RWPE2 (cell line): ENCODE measurements around the gene PHRF1.

ENCODE experiments used
- ATAC-seq: fragments of 200-7000 bp; cut with Tn5 transposase; 3 replicates; pipeline ENCODE4 v1.9.1; 2021; ENCODE audit warnings: low read depth
- DNase-seq: peaks from one replicate; pipeline ENCODE4 v3.0.0-alpha.2; 2020; ENCODE audit warnings: low spot score
- H3K27ac ChIP-seq: fragments of 450-650 bp; 2 replicates; pipeline ENCODE4 v1.5.1; 2017; ENCODE audit warnings: mild to moderate bottlenecking; ENCODE audit not compliant: poor library complexity, severe bottlenecking
- H3K27me3 ChIP-seq: fragments of 250-450 bp; sonication (Bioruptor Pico); 2 replicates; pipeline ENCODE4 v1.5.1; 2021; ENCODE audit warnings: mild to moderate bottlenecking, moderate library complexity; ENCODE audit not compliant: insufficient read depth, poor library complexity, severe bottlenecking
- H3K36me3 ChIP-seq: fragments of 250-450 bp; sonication (Bioruptor Pico); 2 replicates; pipeline ENCODE4 v1.5.1; 2020; ENCODE audit warnings: low read depth, mild to moderate bottlenecking, moderate library complexity
- H3K4me1 ChIP-seq: fragments of 250-450 bp; sonication (Bioruptor Pico); 2 replicates; pipeline ENCODE4 v1.5.1; 2021; ENCODE audit warnings: mild to moderate bottlenecking, moderate library complexity; ENCODE audit not compliant: insufficient read depth, poor library complexity, severe bottlenecking
- H3K4me3 ChIP-seq: fragments of 250-450 bp; sonication (Bioruptor Pico); 2 replicates; pipeline ENCODE4 v1.5.1; 2021; ENCODE audit warnings: mild to moderate bottlenecking, moderate library complexity; ENCODE audit not compliant: severe bottlenecking
- H3K9me3 ChIP-seq: fragments of 250-450 bp; sonication (Bioruptor Pico); 2 replicates; pipeline ENCODE4 v1.5.1; 2021; ENCODE audit warnings: mild to moderate bottlenecking, moderate library complexity; ENCODE audit not compliant: severe bottlenecking
- TF ChIP-seq, protein P1 (sequence below): fragments of 450-650 bp; IDR thresholded peaks from one replicate; pipeline ENCODE4 v1.5.1; 2017; ENCODE audit warnings: mild to moderate bottlenecking, moderate library complexity; ENCODE audit not compliant: poor library complexity, severe bottlenecking

The PHRF1 gene

DNA sequence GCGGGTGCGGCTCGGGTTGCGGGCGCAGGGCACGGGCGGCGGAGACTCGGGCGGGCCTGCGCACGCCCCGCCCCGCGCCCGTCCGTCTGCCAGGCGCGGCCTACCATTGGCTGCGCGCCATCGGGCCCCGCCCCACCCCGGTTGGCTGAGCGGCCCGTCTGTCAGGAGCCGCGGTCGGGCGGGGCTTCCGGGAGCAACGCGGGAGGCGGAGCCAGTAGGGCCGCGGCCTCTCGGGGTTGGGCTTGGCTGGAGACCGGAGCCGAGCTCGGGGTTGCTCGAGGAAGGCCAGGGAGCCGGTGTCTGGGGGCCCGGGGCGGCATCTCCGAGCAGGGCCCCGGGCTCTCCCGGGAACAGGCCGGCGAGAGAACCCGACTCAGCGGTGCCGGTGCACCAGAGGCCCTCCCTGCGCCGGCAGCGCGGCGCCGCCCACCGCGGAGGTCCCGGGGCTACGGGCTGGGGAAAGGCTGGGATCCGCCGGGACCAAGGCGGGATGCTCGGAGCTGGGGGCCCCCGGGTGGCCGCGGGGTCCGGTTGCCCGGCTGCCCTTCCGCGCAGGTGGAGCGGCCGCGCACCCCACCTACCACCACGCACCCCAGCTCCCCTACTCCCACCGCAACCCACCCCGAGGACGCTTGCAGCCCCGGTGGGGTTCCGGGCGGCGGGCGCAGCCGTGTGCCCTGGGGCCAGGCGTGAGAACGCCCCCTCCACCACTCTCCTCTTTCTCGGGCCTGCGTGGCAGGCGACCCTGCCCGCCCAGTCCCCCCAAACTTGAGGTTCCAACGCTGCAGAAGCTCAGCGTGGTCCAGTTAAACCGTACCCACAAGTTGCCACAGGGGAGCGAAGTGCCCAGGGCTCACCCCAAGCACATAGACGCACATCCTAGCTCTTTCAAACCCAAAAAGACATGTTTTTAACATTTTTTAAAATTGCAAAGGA lies 40.5 kb upstream of the PHRF1 start, which contains the start of gene HRAS:
TSS of gene HRAS (minus strand) at position 58 of the 936 bp plus-strand sequence.
- peak; percentile 94 for DNase-seq
- H3K27me3 ChIP-seq = no peaks in the 10 kb centered on the region
- H3K4me1 ChIP-seq = no peaks in the 10 kb centered on the region
- H3K27ac ChIP-seq = peak within 1 kb of the TSS; percentile 91
- no peaks in the 10 kb centered on the region for H3K9me3 ChIP-seq
- H3K4me3 ChIP-seq = peak within 1 kb of the TSS; percentile 88
- peak; percentile 79 for ATAC-seq
- TF ChIP-seq, protein P1, sequence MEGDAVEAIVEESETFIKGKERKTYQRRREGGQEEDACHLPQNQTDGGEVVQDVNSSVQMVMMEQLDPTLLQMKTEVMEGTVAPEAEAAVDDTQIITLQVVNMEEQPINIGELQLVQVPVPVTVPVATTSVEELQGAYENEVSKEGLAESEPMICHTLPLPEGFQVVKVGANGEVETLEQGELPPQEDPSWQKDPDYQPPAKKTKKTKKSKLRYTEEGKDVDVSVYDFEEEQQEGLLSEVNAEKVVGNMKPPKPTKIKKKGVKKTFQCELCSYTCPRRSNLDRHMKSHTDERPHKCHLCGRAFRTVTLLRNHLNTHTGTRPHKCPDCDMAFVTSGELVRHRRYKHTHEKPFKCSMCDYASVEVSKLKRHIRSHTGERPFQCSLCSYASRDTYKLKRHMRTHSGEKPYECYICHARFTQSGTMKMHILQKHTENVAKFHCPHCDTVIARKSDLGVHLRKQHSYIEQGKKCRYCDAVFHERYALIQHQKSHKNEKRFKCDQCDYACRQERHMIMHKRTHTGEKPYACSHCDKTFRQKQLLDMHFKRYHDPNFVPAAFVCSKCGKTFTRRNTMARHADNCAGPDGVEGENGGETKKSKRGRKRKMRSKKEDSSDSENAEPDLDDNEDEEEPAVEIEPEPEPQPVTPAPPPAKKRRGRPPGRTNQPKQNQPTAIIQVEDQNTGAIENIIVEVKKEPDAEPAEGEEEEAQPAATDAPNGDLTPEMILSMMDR = no peak
- H3K36me3 ChIP-seq = peaks cover 28% of the 10 kb centered on the region

DNA sequence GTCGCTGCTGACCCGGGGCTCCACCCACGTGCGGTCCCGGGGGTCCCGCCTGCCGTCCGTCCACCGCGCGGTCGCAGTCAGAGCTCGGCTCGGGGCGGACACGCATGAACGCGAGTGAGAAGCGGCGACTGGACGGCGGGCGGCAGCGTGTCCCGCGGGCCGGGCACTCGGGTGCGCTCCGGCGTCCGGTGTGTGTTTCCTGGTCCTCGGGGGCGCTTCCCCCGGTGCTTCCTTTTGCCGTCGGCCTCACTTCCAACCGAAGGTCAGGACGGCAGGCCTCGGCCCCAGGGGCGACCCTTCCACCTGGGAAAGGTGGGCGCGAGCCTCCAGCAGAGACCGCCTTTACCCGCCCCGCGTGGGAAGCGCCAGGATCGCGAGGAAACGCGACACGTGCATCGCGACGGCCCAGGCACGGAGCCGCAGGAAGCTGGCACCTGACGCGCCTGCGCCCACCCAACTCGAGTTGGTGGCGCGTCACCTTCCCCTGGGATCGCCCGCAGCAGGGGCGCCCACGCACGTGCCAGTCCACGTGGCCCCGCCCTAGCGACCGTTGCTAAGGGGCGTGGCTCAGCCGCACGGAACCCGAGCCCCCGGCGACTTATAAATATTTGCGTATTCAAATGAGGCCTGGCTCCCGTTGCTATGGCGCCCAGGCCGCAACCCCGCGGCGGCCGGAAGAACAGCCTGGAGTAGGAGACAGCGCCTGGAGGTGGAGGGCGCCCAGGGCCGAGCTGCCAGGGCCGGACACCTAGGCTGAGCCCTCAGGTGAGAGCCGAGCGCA lies 39.2 kb upstream of the PHRF1 start, which contains the start of gene LRRC56:
TSS of gene LRRC56 (plus strand) at position 687 of the 781 bp plus-strand sequence. CDS start 3,158 bp downstream, outside the sequence.
- Histone ChIP-seq H3K27me3 (no peaks in the 10 kb centered on the region), H3K9me3 (no peaks in the 10 kb centered on the region), H3K4me1 (no peaks in the 10 kb centered on the region), H3K27ac (peak within 1 kb of the TSS; percentile 91), H3K4me3 (peak within 1 kb of the TSS; percentile 4), H3K36me3 (peaks cover 24% of the 10 kb centered on the region)
- ATAC-seq (peak; percentile 50), DNase-seq (peak; percentile 81)
- TF ChIP-seq, protein P1 = no peak

DNA sequence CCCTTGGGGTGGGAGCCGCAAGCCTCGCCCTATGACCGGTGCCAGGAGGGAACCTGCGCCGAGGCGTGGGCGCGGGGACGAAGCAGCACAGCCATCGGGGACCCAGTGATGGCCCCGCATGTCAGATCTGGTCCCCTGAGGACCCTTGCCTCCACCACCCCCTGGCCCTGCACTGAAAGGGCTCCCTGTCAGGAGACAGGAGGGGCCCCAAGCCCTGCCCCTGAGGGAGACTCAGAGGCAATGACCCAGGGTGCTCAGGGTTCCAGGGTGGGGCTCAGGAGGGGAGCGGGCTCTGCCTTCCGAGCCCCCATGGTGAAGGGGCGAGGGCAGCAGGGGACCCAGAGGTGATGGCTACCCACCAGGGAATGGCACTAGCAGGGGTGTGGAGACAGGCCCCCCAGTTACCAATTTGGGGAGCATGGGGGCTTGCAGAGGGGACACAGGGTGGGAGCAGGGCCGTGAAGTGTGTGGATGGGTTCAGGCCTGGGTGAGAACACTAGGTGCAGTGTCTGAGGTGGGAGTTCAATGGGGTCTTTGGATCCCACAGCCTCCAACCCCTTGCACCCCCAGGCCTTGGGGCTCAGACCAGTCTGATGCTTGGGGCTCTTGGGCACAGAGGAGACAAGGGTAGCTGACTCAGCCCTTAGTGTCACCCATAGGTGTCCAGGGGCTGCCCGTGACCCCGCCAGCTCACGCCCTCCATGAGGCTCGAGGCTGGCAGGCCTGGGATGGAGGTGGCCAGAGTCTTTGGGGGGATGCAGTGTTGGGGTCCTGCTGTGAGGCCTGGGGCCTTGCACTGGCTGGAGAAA lies 38.4 kb upstream of the PHRF1 start:
- peak overlapping the region; percentile 91 for H3K27ac ChIP-seq
- TF ChIP-seq, protein P1 = no peak
- H3K9me3 ChIP-seq = no peaks in the 10 kb centered on the region
- no peaks in the 10 kb centered on the region for H3K4me1 ChIP-seq
- no peaks in the 10 kb centered on the region for H3K27me3 ChIP-seq
- H3K36me3 ChIP-seq = peaks cover 16% of the 10 kb centered on the region
- peak overlapping the region; percentile 4 for H3K4me3 ChIP-seq
- DNase-seq (no peak), ATAC-seq (no peak)

DNA sequence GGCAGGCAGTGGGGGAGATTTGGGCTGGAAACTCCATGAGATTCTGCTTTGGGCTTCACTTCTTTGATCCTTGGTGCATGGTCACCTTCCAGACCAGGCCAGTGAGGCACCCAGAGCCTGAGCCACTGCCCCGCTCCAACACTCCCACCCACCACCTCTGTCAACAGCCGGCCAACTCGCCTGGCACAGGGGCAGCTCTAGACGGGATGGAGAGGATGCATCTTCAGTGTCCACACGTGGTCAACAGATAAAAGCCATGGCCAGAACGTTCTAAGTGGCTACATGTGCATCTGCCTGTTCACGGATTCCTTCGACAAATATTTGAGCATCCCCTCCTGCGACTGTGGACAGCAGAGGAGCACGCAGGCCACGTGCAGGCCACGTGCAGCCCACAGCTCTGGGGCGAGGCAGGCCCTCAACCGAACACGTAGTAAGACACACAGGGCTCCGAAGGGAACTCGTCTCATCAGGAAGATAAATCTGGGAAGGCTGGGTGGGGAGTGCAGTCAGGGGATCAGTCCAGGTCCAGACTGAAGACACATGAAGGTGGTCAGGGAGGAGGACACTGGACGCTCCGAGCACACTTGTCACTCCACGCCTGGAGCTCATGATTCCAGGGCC lies 37.7 kb upstream of the PHRF1 start:
- Histone ChIP-seq H3K36me3 (peaks cover 9% of the 10 kb centered on the region), H3K4me3 (no peak overlapping the region), H3K4me1 (no peaks in the 10 kb centered on the region), H3K27me3 (no peaks in the 10 kb centered on the region), H3K27ac (no peak overlapping the region), H3K9me3 (no peaks in the 10 kb centered on the region)
- DNase-seq = no peak
- ATAC-seq = no peak
- TF ChIP-seq, protein P1 = no peak
